ENCODE measurements around the gene AIF1L. TPM values are rescaled to one million over a fixed set of nuclear protein-coding genes. Genes with fewer than 3 reads are reported as not detected.

AIF1L gene
- total and polyA plus RNA-seq, 9 donors: 19.3 to 33.2 (median 23.3) TPM

DNA sequence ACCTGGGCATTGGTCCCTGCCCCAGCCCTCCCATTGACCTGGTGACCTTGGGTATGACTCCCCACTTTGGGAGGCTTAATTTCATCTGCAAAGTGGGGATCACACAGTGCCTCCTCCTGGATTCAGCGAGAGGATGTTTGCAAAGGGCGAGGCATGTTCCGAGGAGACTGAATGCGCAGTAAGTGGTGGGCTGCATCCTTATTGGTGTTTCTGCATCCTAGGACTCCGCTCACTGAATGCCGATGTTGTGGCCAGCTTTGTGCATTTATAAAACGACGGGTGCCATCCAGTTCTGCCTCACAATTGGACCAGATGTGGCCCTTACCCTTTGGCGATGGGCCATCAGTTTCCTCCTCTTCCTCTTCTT lies 23.5 kb upstream of the AIF1L start:
- H3K4me3 ChIP-seq (ENCODE audit: low read length): no peak overlapping the region
- no peaks in the 10 kb centered on the region for H3K27me3 ChIP-seq (ENCODE audit: control insufficient read depth, insufficient read depth, low read length)
- no peak for DNase-seq
- H3K36me3 ChIP-seq (ENCODE audit: control insufficient read depth, insufficient read depth, low read length): no peaks in the 10 kb centered on the region
- H3K27ac ChIP-seq (ENCODE audit: low read length): no peak overlapping the region
- WGBS (ENCODE audit: insufficient coverage): 87% methylated on average over 9 of the region's 9 CpGs
- H3K4me1 ChIP-seq (ENCODE audit: control insufficient read depth, insufficient read depth, low read length): peaks cover 3% of the 10 kb centered on the region
- H3K9me3 ChIP-seq (replicated peaks; ENCODE audit: control insufficient read depth, low read depth, low read length): no peaks in the 10 kb centered on the region

- Histone ChIP-seq H3K4me3 (ENCODE audit: low read length) (no peak overlapping the region), H3K4me1 (ENCODE audit: control insufficient read depth, insufficient read depth, low read length) (no peaks in the 10 kb centered on the region), H3K27me3 (ENCODE audit: control insufficient read depth, insufficient read depth, low read length) (no peaks in the 10 kb centered on the region), H3K27ac (ENCODE audit: low read length) (no peak overlapping the region), H3K36me3 (ENCODE audit: control insufficient read depth, insufficient read depth, low read length) (no peaks in the 10 kb centered on the region), H3K9me3 (replicated peaks; ENCODE audit: control insufficient read depth, low read depth, low read length) (no peaks in the 10 kb centered on the region)
- DNase-seq: no peak
- WGBS (ENCODE audit: insufficient coverage): 72% methylated on average over 15 of the region's 15 CpGs
Observed at GRCh38 chr9:131076347-131077195, 19.8 kb upstream of the AIF1L start.

GRCh38 chr9:131078427-131079366 lies 17.6 kb upstream of the AIF1L start:
- H3K4me1 ChIP-seq (ENCODE audit: control insufficient read depth, insufficient read depth, low read length): no peaks in the 10 kb centered on the region
- H3K4me3 ChIP-seq (ENCODE audit: low read length): no peak overlapping the region
- H3K27me3 ChIP-seq (ENCODE audit: control insufficient read depth, insufficient read depth, low read length): no peaks in the 10 kb centered on the region
- no peak for DNase-seq
- no peaks in the 10 kb centered on the region for H3K36me3 ChIP-seq (ENCODE audit: control insufficient read depth, insufficient read depth, low read length)
- WGBS (ENCODE audit: insufficient coverage): 78% methylated on average over 16 of the region's 17 CpGs
- no peaks in the 10 kb centered on the region for H3K9me3 ChIP-seq (replicated peaks; ENCODE audit: control insufficient read depth, low read depth, low read length)
- H3K27ac ChIP-seq (ENCODE audit: low read length): no peak overlapping the region

- H3K27me3 ChIP-seq (ENCODE audit: control insufficient read depth, insufficient read depth, low read length): no peaks in the 10 kb centered on the region
- no peaks in the 10 kb centered on the region for H3K9me3 ChIP-seq (replicated peaks; ENCODE audit: control insufficient read depth, low read depth, low read length)
- WGBS (ENCODE audit: insufficient coverage): 84% methylated on average over 8 of the region's 9 CpGs
- H3K4me1 ChIP-seq (ENCODE audit: control insufficient read depth, insufficient read depth, low read length): no peaks in the 10 kb centered on the region
- no peak overlapping the region for H3K4me3 ChIP-seq (ENCODE audit: low read length)
- DNase-seq: no peak
- H3K36me3 ChIP-seq (ENCODE audit: control insufficient read depth, insufficient read depth, low read length): no peaks in the 10 kb centered on the region
- no peak overlapping the region for H3K27ac ChIP-seq (ENCODE audit: low read length)
Observed at GRCh38 chr9:131080589-131080988, 15.7 kb upstream of the AIF1L start.

DNA sequence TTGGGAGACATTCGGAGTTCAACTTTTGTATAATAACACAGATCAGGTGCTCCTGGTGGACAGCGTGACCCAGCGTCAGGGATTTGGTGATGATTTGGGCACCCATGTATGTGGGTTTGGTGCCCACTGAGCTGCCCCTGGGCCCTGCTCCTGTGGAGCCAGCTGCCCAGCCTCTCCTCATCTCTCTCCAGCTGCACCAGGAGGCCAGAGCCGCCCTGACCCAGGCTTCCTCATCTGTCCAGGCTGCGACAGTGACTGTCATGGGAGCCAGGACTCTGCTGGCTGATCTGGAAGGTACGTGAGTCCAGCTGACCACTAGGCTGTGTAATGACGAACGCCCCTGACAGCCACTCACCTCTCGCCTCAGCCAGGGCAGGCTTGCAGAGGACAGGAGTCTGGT lies 14.5 kb upstream of the AIF1L start:
- 82% methylated on average over 7 of the region's 9 CpGs for WGBS (ENCODE audit: insufficient coverage)
- H3K4me1 ChIP-seq (ENCODE audit: control insufficient read depth, insufficient read depth, low read length): no peaks in the 10 kb centered on the region
- H3K27me3 ChIP-seq (ENCODE audit: control insufficient read depth, insufficient read depth, low read length): no peaks in the 10 kb centered on the region
- H3K4me3 ChIP-seq (ENCODE audit: low read length): no peak overlapping the region
- H3K27ac ChIP-seq (ENCODE audit: low read length): no peak overlapping the region
- H3K36me3 ChIP-seq (ENCODE audit: control insufficient read depth, insufficient read depth, low read length): no peaks in the 10 kb centered on the region
- DNase-seq: no peak
- H3K9me3 ChIP-seq (replicated peaks; ENCODE audit: control insufficient read depth, low read depth, low read length): no peaks in the 10 kb centered on the region

GRCh38 chr9:131082774-131083512 lies 13.4 kb upstream of the AIF1L start:
- H3K4me1 ChIP-seq (ENCODE audit: control insufficient read depth, insufficient read depth, low read length): no peaks in the 10 kb centered on the region
- no peak overlapping the region for H3K27ac ChIP-seq (ENCODE audit: low read length)
- H3K36me3 ChIP-seq (ENCODE audit: control insufficient read depth, insufficient read depth, low read length): no peaks in the 10 kb centered on the region
- no peaks in the 10 kb centered on the region for H3K27me3 ChIP-seq (ENCODE audit: control insufficient read depth, insufficient read depth, low read length)
- no peaks in the 10 kb centered on the region for H3K9me3 ChIP-seq (replicated peaks; ENCODE audit: control insufficient read depth, low read depth, low read length)
- DNase-seq: no peak
- 75% methylated on average over 3 of the region's 11 CpGs for WGBS (ENCODE audit: insufficient coverage)
- H3K4me3 ChIP-seq (ENCODE audit: low read length): no peak overlapping the region

DNA sequence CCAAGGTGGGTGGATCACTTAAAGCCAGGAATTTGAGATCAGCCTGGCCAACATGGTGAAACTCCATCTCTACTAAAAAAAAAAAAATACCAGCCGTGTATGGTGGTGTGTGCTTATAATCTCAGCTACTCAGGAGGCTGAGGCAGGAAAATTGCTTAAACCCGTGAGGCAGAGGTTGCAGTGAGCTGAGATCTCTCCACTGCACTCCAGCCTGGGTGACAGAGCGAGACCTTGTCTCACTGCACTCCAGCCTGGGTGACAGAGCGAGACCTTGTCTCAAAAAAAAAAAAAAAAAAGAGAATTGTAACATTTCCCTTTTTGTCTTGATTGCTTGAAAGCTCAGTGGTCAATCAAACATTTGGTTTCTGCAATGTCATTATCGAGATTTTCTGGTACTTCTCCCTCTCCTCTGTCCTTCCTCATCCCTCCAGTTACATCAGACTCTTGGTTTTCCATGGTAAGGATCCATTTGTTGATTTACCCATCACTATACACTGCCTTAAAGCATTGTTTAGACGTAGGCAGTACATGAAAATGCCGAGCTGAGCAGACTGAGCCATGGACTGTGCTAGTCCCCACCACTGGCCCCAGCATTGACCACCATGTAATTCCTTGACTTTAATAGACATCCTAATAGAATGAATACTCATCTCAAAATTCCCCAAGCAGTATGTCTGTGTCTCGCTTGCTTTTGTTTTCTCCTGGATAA lies 11.5 kb upstream of the AIF1L start:
- H3K4me1 ChIP-seq (ENCODE audit: control insufficient read depth, insufficient read depth, low read length): no peaks in the 10 kb centered on the region
- no peaks in the 10 kb centered on the region for H3K9me3 ChIP-seq (replicated peaks; ENCODE audit: control insufficient read depth, low read depth, low read length)
- no peaks in the 10 kb centered on the region for H3K36me3 ChIP-seq (ENCODE audit: control insufficient read depth, insufficient read depth, low read length)
- no peak for DNase-seq
- H3K4me3 ChIP-seq (ENCODE audit: low read length): no peak overlapping the region
- H3K27ac ChIP-seq (ENCODE audit: low read length): no peak overlapping the region
- H3K27me3 ChIP-seq (ENCODE audit: control insufficient read depth, insufficient read depth, low read length): no peaks in the 10 kb centered on the region
- 81% methylated on average over 5 of the region's 8 CpGs for WGBS (ENCODE audit: insufficient coverage)

GRCh38 chr9:131085370-131086122 lies 10.8 kb upstream of the AIF1L start:
- Histone ChIP-seq H3K4me3 (ENCODE audit: low read length) (no peak overlapping the region), H3K4me1 (ENCODE audit: control insufficient read depth, insufficient read depth, low read length) (no peaks in the 10 kb centered on the region), H3K27ac (ENCODE audit: low read length) (no peak overlapping the region), H3K9me3 (replicated peaks; ENCODE audit: control insufficient read depth, low read depth, low read length) (no peaks in the 10 kb centered on the region), H3K36me3 (ENCODE audit: control insufficient read depth, insufficient read depth, low read length) (no peaks in the 10 kb centered on the region), H3K27me3 (ENCODE audit: control insufficient read depth, insufficient read depth, low read length) (no peaks in the 10 kb centered on the region)
- 66% methylated on average over 14 of the region's 23 CpGs for WGBS (ENCODE audit: insufficient coverage)
- no peak for DNase-seq

DNA sequence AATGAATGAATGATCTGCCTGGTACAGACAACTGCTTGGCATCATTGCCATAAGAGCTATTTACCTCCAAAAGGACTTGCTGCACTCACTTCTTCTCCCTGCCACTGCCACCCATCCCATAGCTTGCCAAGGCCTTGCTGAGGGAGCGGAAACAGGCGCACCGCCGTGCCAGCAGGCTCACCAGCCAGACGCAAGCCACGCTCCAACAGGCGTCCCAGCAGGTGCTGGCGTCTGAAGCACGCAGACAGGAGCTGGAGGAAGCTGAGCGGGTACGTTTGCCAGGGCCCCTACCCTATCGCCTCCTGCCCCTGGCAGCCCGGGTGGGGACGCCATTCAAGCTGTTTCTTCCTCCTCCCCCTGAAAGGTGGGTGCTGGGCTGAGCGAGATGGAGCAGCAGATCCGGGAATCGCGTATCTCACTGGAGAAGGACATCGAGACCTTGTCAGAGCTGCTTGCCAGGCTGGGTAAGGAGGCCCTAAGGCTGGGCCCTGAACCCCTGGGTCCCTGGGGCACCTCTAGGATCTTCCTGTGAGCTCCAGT lies 8.9 kb upstream of the AIF1L start:
- H3K36me3 ChIP-seq (ENCODE audit: control insufficient read depth, insufficient read depth, low read length): no peaks in the 10 kb centered on the region
- no peaks in the 10 kb centered on the region for H3K9me3 ChIP-seq (replicated peaks; ENCODE audit: control insufficient read depth, low read depth, low read length)
- H3K27ac ChIP-seq (ENCODE audit: low read length): no peak overlapping the region
- peaks cover 14% of the 10 kb centered on the region for H3K4me1 ChIP-seq (ENCODE audit: control insufficient read depth, insufficient read depth, low read length)
- no peaks in the 10 kb centered on the region for H3K27me3 ChIP-seq (ENCODE audit: control insufficient read depth, insufficient read depth, low read length)
- no peak overlapping the region for H3K4me3 ChIP-seq (ENCODE audit: low read length)
- DNase-seq: no peak
- WGBS (ENCODE audit: insufficient coverage): 76% methylated on average over 19 of the region's 19 CpGs
